ENCODE data around the gene PTPN9.

GRCh38 chr15:75594276-75594675 lies 15.2 kb upstream of the PTPN9 start:
- TF ChIP-seq, protein P1, sequence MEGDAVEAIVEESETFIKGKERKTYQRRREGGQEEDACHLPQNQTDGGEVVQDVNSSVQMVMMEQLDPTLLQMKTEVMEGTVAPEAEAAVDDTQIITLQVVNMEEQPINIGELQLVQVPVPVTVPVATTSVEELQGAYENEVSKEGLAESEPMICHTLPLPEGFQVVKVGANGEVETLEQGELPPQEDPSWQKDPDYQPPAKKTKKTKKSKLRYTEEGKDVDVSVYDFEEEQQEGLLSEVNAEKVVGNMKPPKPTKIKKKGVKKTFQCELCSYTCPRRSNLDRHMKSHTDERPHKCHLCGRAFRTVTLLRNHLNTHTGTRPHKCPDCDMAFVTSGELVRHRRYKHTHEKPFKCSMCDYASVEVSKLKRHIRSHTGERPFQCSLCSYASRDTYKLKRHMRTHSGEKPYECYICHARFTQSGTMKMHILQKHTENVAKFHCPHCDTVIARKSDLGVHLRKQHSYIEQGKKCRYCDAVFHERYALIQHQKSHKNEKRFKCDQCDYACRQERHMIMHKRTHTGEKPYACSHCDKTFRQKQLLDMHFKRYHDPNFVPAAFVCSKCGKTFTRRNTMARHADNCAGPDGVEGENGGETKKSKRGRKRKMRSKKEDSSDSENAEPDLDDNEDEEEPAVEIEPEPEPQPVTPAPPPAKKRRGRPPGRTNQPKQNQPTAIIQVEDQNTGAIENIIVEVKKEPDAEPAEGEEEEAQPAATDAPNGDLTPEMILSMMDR (IDR thresholded peaks at IDR 0.05; ENCODE audit: insufficient read depth, low read length, poor library complexity, severe bottlenecking): no peak
- no peak for TF ChIP-seq EZH2phosphoT487 (conservative IDR thresholded peaks at IDR 0.05; ENCODE audit: low read length)

All from SU-DHL-6 (cell line).